ENCODE results near the gene SYT1. TPM values are rescaled to one million over a fixed set of nuclear protein-coding genes. Genes with fewer than 3 reads are reported as not detected.

The SYT1 gene
- total RNA-seq, 4 donors from 2014 or later, result 9.7 to 24.3 (median 18.3) TPM

- Histone ChIP-seq H3K4me1 (no peaks in the 10 kb centered on the region), H3K4me3 (no peak overlapping the region), H3K36me3 (no peaks in the 10 kb centered on the region), H3K27me3 (no peaks in the 10 kb centered on the region), H3K27ac (no peak overlapping the region), H3K9me3 (no peaks in the 10 kb centered on the region)
- DNase-seq, result peak; percentile 36 to 43
- TF ChIP-seq POLR2A (IDR thresholded peaks at IDR 0.05) (no peak), CTCF (IDR thresholded peaks at IDR 0.05) (no peak)
- intact Hi-C loops (cut with DNase I; ENCODE audit: low total_unique reads), result no loop called here
These were observed 33.8 kb downstream of the SYT1 start for GRCh38 chr12:78898416-78898815.

- no peak for DNase-seq
- TF ChIP-seq POLR2A (IDR thresholded peaks at IDR 0.05), result no peak
- TF ChIP-seq CTCF (IDR thresholded peaks at IDR 0.05), result no peak
- H3K9me3 ChIP-seq, result no peaks in the 10 kb centered on the region
- H3K27ac ChIP-seq, result no peak overlapping the region
- H3K36me3 ChIP-seq, result no peaks in the 10 kb centered on the region
- H3K4me3 ChIP-seq, result no peak overlapping the region
- no peaks in the 10 kb centered on the region for H3K4me1 ChIP-seq
- H3K27me3 ChIP-seq, result no peaks in the 10 kb centered on the region
- intact Hi-C loops (cut with DNase I; ENCODE audit: low total_unique reads), result no loop called here
These were observed 50.3 kb downstream of the SYT1 start for GRCh38 chr12:78914859-78915331.

GRCh38 chr12:78916845-78917480 lies 52.4 kb downstream of the SYT1 start:
- no peaks in the 10 kb centered on the region for H3K36me3 ChIP-seq
- intact Hi-C loops (cut with DNase I; ENCODE audit: low total_unique reads), result no loop called here
- no peak for TF ChIP-seq CTCF (IDR thresholded peaks at IDR 0.05)
- no peak for TF ChIP-seq POLR2A (IDR thresholded peaks at IDR 0.05)
- no peak overlapping the region for H3K27ac ChIP-seq
- DNase-seq, result no peak
- no peaks in the 10 kb centered on the region for H3K27me3 ChIP-seq
- H3K9me3 ChIP-seq, result no peaks in the 10 kb centered on the region
- H3K4me1 ChIP-seq, result no peaks in the 10 kb centered on the region
- H3K4me3 ChIP-seq, result no peak overlapping the region

- H3K27me3 ChIP-seq, result no peaks in the 10 kb centered on the region
- no peak overlapping the region for H3K27ac ChIP-seq
- no peak overlapping the region for H3K4me3 ChIP-seq
- no peak for DNase-seq
- intact Hi-C loops (cut with DNase I; ENCODE audit: low total_unique reads), result no loop called here
- no peaks in the 10 kb centered on the region for H3K9me3 ChIP-seq
- no peaks in the 10 kb centered on the region for H3K4me1 ChIP-seq
- no peak for TF ChIP-seq POLR2A (IDR thresholded peaks at IDR 0.05)
- no peak for TF ChIP-seq CTCF (IDR thresholded peaks at IDR 0.05)
- H3K36me3 ChIP-seq, result no peaks in the 10 kb centered on the region
These were observed 52.9 kb downstream of the SYT1 start for GRCh38 chr12:78917513-78917912.

GRCh38 chr12:78918268-78918667 lies 53.7 kb downstream of the SYT1 start:
- intact Hi-C loops (cut with DNase I; ENCODE audit: low total_unique reads), result no loop called here
- H3K4me1 ChIP-seq, result no peaks in the 10 kb centered on the region
- no peak overlapping the region for H3K4me3 ChIP-seq
- H3K27me3 ChIP-seq, result no peaks in the 10 kb centered on the region
- H3K27ac ChIP-seq, result no peak overlapping the region
- no peak for DNase-seq
- no peak for TF ChIP-seq POLR2A (IDR thresholded peaks at IDR 0.05)
- TF ChIP-seq CTCF (IDR thresholded peaks at IDR 0.05), result no peak
- no peaks in the 10 kb centered on the region for H3K9me3 ChIP-seq
- H3K36me3 ChIP-seq, result no peaks in the 10 kb centered on the region

All from uterus (tissue), 4 donors.